GM04504 (cell line): Measurements from ENCODE around the gene OGA.
A peak's percentile ranks its signal among the peaks of the same experiment; 100 is the strongest.
"Not testable (repeated sequence)": the region's sequence is repeated elsewhere in the genome, so short reads cannot be mapped to it uniquely, and the experiment has no call there.

Source experiments
- DNase-seq: peaks from one replicate; pipeline ENCODE4 v3.0.0-alpha.2; 2012; ENCODE audit warnings: low read depth

OGA gene

GRCh38 chr10:101797403-101798059 lies 20.7 kb downstream of the OGA start:
- no peak for DNase-seq

DNA sequence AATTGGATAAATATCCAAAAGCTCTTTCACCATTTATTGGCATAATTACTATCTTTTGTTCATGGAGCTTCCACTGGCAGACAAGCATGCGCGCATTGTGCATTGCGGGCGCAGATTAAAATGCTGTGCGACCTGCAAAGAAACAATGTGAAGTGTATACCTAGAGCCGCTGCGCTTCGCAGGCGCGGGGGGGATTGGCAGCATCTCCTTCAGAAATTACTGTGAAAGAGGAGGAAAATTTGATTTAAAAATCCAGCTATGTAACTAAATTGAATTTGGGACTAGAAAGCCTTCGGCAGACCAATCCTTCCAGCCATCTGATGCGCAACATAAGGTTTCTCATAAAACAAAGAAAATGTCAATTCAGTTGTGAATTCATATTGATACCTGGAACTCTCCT lies 24.7 kb downstream of the OGA start:
- no peak for DNase-seq

GRCh38 chr10:101789686-101790085 lies 28.6 kb downstream of the OGA start:
- no peak for DNase-seq

DNA sequence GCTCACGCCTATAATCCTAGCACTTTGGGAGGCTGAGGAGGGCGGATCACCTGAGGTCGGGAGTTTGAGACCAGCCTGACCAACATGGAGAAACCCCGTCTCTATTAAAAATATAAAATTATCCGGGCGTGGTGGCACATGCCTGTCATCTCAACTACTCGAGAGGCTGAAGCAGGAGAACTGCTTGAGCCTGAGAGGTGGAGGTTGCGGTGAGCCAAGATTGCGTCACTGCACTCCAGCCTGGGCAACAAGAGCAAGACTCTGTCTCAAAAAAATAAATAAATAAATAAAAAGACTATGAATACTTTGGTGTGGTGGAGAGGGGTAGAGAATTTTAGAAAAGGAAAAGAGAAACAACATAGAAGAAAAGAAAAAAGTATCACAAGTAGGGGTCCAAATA lies 29.0 kb downstream of the OGA start:
- not testable (repeated sequence) for DNase-seq

GRCh38 chr10:101785801-101786200 lies 32.4 kb downstream of the OGA start:
- no peak for DNase-seq

- no peak for DNase-seq
These were observed 33.7 kb downstream of the OGA start for GRCh38 chr10:101784558-101784957.

GRCh38 chr10:101783736-101784118 lies 34.5 kb downstream of the OGA start:
- no peak for DNase-seq

- peak; percentile 38 for DNase-seq
These were observed 35.2 kb downstream of the OGA start, which contains the start of gene NPM3 for GRCh38 chr10:101782811-101783735. Gene NPM3, minus strand, starts transcription at chr10:101783446. Its CDS starts 56 bp downstream, at chr10:101783390.

GRCh38 chr10:101781984-101782810 lies 36.0 kb downstream of the OGA start:
- DNase-seq, result no peak

- DNase-seq, result no peak
These were observed 36.6 kb downstream of the OGA start for GRCh38 chr10:101781655-101781983.

DNA sequence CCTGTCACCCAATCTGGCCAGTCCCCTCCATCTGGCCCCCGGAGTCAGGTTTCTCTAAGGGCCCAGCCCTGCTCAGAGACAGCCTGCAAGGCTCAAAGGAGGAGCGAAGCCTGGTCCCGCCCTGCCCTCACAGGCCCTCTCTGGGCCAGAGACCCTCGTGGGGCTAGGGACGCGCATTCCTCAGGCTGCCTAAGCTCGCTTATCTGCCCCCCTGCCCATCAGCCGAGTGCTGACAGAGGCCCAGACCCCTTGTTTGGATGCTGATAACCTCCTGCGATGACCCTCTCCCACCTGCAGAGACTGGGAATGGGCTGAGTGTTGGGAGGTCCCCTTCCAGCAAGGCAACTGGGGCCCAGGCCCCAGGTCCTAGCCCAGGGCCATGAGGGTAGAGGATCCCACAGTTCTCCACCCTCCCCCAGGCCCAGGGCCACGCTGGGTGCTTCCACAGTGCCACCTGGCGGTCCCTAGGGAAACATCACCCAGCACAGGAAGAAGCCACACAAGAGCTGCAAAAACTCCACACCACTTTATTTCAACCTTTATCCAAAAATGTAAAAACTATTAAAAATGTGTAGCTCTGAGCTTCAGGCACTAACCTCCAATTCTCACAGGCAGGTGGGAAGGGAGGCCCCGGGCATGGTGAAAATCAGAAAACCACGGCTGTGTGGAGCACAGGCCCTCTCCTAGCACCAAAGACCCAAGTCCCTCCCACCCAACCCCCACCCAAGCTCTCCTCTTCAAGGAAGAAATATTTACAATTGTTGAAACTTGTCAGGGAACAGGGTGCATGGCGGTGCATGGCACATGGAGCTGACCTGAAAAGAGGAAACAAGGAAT lies 37.2 kb downstream of the OGA start:
- peak; percentile 21 for DNase-seq

DNA sequence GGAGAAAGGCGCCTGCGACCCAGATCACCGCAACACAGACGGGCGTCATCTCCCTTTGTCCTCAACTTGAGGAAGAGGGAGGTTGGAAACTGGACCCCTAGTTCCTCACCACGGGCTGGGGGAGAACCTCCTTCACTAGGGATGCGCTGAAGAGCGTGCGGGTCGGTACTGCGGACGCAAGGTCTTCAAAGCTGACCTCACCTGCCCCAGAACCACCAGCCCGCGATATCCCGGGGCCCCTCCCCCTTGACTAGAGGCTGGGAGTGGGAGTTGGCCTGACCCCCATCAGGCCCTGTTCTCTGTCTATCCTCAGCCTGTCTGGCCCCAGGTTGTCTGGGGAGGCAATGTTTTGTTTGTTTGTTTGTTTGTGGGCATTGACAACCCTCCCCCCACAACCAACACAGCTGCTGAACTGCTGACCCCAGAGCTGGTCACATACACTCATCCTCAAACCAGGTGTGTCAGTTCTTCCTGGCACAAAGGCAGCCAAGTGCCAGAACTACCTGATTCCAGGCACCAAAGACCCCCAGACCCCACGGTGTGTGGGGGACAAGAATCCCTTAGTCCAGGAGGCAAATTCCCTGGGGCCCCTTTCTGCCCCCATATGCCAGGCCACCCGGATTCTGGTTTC lies 37.9 kb downstream of the OGA start:
- no peak for DNase-seq

GRCh38 chr10:101779544-101780186 lies 38.6 kb downstream of the OGA start:
- no peak for DNase-seq

DNA sequence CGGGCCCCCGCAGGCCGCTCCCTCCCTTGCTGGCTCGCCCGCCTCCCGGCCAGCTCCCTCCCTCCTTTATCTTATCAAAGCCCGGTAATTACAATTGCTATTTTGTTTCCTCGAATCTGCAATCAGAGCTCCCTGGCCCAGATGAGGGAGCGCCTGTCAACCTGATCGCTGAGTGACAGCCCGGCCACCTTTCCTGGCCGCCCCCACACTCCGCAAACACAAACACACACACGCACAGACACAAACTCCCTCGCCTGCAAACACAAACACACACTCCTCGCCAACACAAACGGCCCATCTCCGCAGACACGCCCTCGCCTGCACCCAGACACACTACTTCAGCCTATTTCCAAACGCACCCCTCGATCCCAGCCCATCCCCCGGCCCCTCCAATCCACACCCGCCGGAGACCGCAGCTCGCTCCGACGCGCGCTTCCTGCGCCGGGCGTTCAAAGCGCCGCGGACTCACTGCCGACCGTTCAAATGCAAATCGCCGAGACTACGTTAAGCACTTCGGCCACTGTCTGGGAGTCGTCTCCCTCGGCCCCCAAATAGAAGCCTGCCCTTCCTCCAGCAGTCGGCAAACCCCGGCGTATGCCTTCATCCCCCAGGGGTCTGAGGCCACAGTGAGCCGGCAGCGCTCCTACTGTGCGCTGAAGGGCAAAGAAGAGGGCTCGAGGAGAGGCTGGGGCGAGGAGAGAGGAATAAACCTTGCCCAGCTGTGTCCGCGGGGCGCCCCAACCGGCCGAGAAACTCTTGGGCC lies 39.3 kb downstream of the OGA start:
- no peak for DNase-seq

- DNase-seq, result no peak
These were observed 40.0 kb downstream of the OGA start for GRCh38 chr10:101778151-101778780.

DNA sequence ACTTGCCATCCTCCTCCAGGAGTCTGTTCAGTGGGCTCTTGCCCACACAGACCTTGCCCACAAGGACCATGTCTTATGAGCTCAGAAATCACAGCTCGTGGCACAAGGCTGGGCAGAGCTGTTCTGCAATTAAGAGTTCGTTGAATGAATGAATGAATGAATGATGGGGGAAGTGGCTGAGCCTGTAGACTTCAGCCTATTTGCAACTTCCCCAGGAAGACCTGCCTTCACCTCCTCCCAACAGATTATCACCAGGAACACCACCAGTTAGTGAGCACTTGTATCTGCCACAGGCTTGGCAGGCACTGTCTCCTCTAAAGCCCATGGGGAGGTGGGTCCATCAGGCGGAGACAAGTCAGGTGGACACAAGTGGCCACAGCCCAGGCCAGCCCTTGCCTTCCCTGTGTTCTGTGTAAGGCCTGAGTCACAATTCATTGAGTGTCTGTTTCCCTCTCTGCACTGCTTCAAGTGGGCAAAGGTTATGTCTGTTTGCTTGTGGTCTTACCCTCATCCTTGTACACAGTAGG lies 40.6 kb downstream of the OGA start:
- DNase-seq, result no peak

- DNase-seq, result no peak
These were observed 42.0 kb downstream of the OGA start for GRCh38 chr10:101776161-101776817.
